PC-9 (cell line): ENCODE measurements around the gene LMF1. TPM values are rescaled to one million over a fixed set of nuclear protein-coding genes. Genes with fewer than 3 reads are reported as not detected.

Experiments used
- BruUV-seq: library from RNA; stranded (reverse); fragments of 400-500 nt; replicated peaks from 2 replicates; lab custom pipeline; 2021; lab: Mats Ljungman, UMichigan
- CTCF ChIA-PET: fragments of 300-600 bp; sonication (Branson Sonifier 250); formaldehyde crosslinking; loops from one replicate; lab custom pipeline; 2022; ENCODE audit warnings: antibody characterized with exemption; lab: Charles Lee
- POLR2A ChIA-PET: fragments of 300-600 bp; sonication (Branson Sonifier 250); formaldehyde crosslinking; loops from one replicate; lab custom pipeline; 2022; ENCODE audit warnings: antibody characterized with exemption; ENCODE audit not compliant: unreplicated experiment; lab: Charles Lee
- DNase-seq, 2 experiments: peaks; one replicate each; pipeline versions ENCODE4 v3.0.0 to v3.0.0-alpha.2; 2015 to 2022; ENCODE audit warnings: mixed read lengths in 1 of 2
- H2AFZ ChIP-seq: fragments of 200-600 bp; sonication (generic); 2 replicates; pipeline ENCODE4 v1.8.1; 2017; ENCODE audit warnings: antibody characterized with exemption
- H3F3A ChIP-seq: fragments of 200-600 bp; sonication (generic); 2 replicates; pipeline ENCODE4 v1.8.1; 2017; ENCODE audit warnings: antibody characterized with exemption, mild to moderate bottlenecking, low read depth; ENCODE audit not compliant: insufficient read depth
- H3K27ac ChIP-seq: fragments of 200-600 bp; sonication (generic); 2 replicates; pipeline ENCODE4 v1.6.1; 2016; ENCODE audit warnings: mixed run types
- H3K27me3 ChIP-seq: fragments of 200-600 bp; sonication (generic); 2 replicates; pipeline ENCODE4 v1.6.1; 2016; ENCODE audit warnings: low read depth, mixed run types; ENCODE audit not compliant: insufficient read depth
- H3K36me3 ChIP-seq: fragments of 200-600 bp; sonication (generic); 2 replicates; pipeline ENCODE4 v1.6.1; 2016; ENCODE audit warnings: low read depth, mixed run types
- H3K4me1 ChIP-seq: fragments of 200-600 bp; sonication (generic); replicated peaks from 2 replicates; pipeline ENCODE4 v1.6.1; 2016; ENCODE audit warnings: mixed run types; ENCODE audit not compliant: insufficient read depth
- H3K4me2 ChIP-seq: fragments of 200-600 bp; sonication (generic); 2 replicates; pipeline ENCODE4 v1.6.1; 2017; ENCODE audit warnings: mixed run types
- H3K4me3 ChIP-seq: fragments of 200-600 bp; sonication (generic); 2 replicates; pipeline ENCODE4 v1.6.1; 2016; ENCODE audit warnings: mixed run types
- H3K79me2 ChIP-seq: fragments of 200-600 bp; sonication (generic); 2 replicates; pipeline ENCODE4 v1.6.1; 2017; ENCODE audit warnings: low read depth, mixed run types
- H3K9me2 ChIP-seq: fragments of 200-600 bp; sonication (generic); 2 replicates; pipeline ENCODE4 v1.8.1; 2017; ENCODE audit warnings: mild to moderate bottlenecking; ENCODE audit not compliant: insufficient read depth
- H3K9me3 ChIP-seq: fragments of 200-600 bp; sonication (generic); 2 replicates; pipeline ENCODE4 v1.8.1; 2016; ENCODE audit warnings: low read depth; ENCODE audit not compliant: insufficient read depth
- H4K20me1 ChIP-seq: fragments of 200-600 bp; sonication (generic); 2 replicates; pipeline ENCODE4 v1.8.1; 2017; ENCODE audit not compliant: insufficient read depth
- EZH2 ChIP-seq: fragments of 200-600 bp; sonication (generic); IDR thresholded peaks from 2 replicates; pipeline ENCODE4 v1.8.0; 2017; ENCODE audit warnings: antibody characterized with exemption, low read depth
- intact Hi-C: fragments of 100-400 bp; cut with micrococcal nuclease; formaldehyde crosslinking; loops from one replicate; pipeline ENCODE4 v1.10.0; 2022; ENCODE audit not compliant: unreplicated experiment
- total RNA-seq: library from RNA; stranded (reverse); gene quantifications from 2 replicates; pipeline ENCODE4 v1.2.3, GENCODE V29; 2021
- TF ChIP-seq, protein P1 (sequence below): fragments of 200-600 bp; sonication (generic); conservative IDR thresholded peaks from 2 replicates; pipeline ENCODE4 v1.6.1; 2017; ENCODE audit warnings: mixed run types, antibody characterized with exemption, mild to moderate bottlenecking, moderate library complexity

The LMF1 gene
- total RNA-seq, 1 experiment from 2014 or later: 31.3 TPM

DNA sequence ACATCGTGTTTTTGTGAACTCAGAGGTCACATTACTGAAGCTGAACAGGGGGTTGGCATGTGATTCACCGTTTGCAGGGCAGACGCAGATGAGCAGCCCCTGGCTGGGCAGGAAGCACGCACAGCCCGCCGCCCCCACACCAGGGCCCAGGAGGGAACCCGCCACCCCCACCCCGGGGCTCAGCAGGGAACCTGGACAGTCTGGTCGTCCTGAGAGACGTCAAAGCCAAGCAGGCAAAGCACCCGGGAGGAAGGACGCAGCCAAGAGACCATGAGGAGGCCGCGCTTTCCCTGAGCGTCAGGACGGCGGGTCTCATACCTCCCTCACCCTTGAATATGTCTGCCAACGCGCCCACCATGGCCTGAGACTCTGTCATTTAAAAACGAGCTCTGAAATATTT is 60.6 kb downstream of the LMF1 start:
- DNase-seq: no peak
- Histone ChIP-seq H3K4me1 (no peaks in the 10 kb centered on the region), H4K20me1 (no peaks in the 10 kb centered on the region), H3K27ac (no peak overlapping the region), H3K79me2 (no peaks in the 10 kb centered on the region), H3K9me2 (no peaks in the 10 kb centered on the region), H3K27me3 (no peaks in the 10 kb centered on the region), H3F3A (no peaks in the 10 kb centered on the region), H3K4me2 (no peak overlapping the region), H2AFZ (no peak overlapping the region), H3K9me3 (no peaks in the 10 kb centered on the region), H3K36me3 (no peaks in the 10 kb centered on the region), H3K4me3 (no peak overlapping the region)
- ChIA-PET POLR2A (no interaction called here), CTCF (no interaction called here)
- BruUV-seq: no TSS peak
- TF ChIP-seq EZH2: no peak
- intact Hi-C loops: no loop called here

DNA sequence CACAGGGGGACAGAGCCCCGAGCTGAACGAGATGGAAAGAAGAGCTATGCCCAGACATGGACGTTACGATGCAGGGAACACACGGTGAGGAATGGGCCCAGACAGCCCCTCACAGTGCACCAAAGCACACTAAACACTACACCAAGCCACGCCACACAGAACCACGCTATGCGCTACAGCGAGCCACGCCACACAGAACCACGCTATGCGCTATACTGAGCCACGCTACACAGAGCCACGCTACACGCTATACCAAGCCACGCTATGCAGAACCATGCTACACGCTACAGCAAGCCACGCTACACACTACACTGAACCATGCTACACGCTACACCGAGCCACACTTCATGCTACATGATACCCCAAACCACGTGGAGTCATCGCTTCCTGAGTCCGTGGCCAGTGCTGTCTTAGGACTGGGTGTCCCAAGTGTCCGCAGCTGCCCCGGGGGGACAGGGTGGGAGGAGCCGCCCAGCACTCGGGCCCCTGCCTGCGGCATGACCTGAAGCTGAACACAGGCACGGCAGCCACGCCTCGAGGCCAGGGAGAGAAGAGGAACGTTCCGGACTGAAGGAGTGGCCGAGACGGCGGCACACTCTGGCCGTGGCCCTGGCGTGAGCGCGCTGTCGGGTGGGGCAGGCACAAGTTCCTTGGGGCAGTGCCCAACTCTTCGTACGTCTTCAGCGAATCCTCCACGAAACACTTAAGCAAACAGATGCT is 61.3 kb downstream of the LMF1 start:
- H3F3A ChIP-seq: no peaks in the 10 kb centered on the region
- no peaks in the 10 kb centered on the region for H3K9me2 ChIP-seq
- H4K20me1 ChIP-seq: no peaks in the 10 kb centered on the region
- H3K4me3 ChIP-seq: no peak overlapping the region
- no peak for DNase-seq
- no peaks in the 10 kb centered on the region for H3K36me3 ChIP-seq
- intact Hi-C loops: no loop called here
- CTCF ChIA-PET: no interaction called here
- no peaks in the 10 kb centered on the region for H3K9me3 ChIP-seq
- H3K27me3 ChIP-seq: no peaks in the 10 kb centered on the region
- no peak overlapping the region for H3K27ac ChIP-seq
- POLR2A ChIA-PET: no interaction called here
- H3K79me2 ChIP-seq: no peaks in the 10 kb centered on the region
- no peaks in the 10 kb centered on the region for H3K4me1 ChIP-seq
- BruUV-seq: no TSS peak
- no peak overlapping the region for H2AFZ ChIP-seq
- no peak overlapping the region for H3K4me2 ChIP-seq
- TF ChIP-seq, protein P1, sequence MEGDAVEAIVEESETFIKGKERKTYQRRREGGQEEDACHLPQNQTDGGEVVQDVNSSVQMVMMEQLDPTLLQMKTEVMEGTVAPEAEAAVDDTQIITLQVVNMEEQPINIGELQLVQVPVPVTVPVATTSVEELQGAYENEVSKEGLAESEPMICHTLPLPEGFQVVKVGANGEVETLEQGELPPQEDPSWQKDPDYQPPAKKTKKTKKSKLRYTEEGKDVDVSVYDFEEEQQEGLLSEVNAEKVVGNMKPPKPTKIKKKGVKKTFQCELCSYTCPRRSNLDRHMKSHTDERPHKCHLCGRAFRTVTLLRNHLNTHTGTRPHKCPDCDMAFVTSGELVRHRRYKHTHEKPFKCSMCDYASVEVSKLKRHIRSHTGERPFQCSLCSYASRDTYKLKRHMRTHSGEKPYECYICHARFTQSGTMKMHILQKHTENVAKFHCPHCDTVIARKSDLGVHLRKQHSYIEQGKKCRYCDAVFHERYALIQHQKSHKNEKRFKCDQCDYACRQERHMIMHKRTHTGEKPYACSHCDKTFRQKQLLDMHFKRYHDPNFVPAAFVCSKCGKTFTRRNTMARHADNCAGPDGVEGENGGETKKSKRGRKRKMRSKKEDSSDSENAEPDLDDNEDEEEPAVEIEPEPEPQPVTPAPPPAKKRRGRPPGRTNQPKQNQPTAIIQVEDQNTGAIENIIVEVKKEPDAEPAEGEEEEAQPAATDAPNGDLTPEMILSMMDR: no peak
- TF ChIP-seq EZH2: no peak

DNA sequence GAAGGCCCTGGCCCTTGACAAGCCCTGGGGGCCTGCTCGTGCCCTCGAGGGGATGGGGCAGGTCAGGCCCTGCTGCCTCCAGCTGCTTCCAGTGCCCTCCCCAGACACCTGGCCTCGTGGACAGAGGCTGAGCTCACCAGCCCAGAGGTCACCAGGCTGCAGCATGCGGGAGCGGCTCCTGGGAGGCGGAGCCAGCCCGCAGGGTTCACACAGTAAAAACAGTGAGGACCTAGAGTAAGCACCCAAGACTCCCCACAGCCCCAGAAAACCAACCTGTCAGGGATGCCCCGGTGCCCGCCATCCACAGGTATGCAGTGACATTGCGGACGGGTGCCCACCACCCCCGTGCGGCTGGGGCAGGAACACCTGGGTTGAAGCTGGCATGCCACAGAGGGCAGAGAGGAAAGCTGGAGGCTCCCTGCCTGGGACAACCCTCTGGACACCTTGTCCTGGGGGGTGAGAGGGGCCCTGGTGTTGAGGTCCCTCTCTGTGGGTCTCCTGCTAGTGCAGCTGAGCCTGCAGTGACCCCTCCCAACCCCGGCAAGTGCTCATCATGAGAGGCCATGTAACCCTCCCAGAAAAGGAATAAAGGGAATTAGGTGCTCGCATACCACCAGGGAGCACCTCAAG is 62.1 kb downstream of the LMF1 start:
- H3K36me3 ChIP-seq: no peaks in the 10 kb centered on the region
- H3K4me3 ChIP-seq: no peak overlapping the region
- H3K27ac ChIP-seq: no peak overlapping the region
- ChIA-PET POLR2A (no interaction called here), CTCF (no interaction called here)
- DNase-seq: no peak
- no peaks in the 10 kb centered on the region for H3K9me2 ChIP-seq
- no peaks in the 10 kb centered on the region for H3K9me3 ChIP-seq
- BruUV-seq: no TSS peak
- no peaks in the 10 kb centered on the region for H3K79me2 ChIP-seq
- no peak overlapping the region for H2AFZ ChIP-seq
- no peaks in the 10 kb centered on the region for H4K20me1 ChIP-seq
- H3K4me1 ChIP-seq: no peaks in the 10 kb centered on the region
- no peaks in the 10 kb centered on the region for H3K27me3 ChIP-seq
- H3K4me2 ChIP-seq: no peak overlapping the region
- no peaks in the 10 kb centered on the region for H3F3A ChIP-seq
- TF ChIP-seq, protein P1: no peak
- intact Hi-C loops: no loop called here
